Mesendoderm (in vitro differentiated cells): ENCODE measurements around the gene NBPF11.
"Not testable (repeated sequence)": the region's sequence is repeated elsewhere in the genome, so short reads cannot be mapped to it uniquely, and the experiment has no call there.

Source experiments
- DNase-seq: peaks from one replicate; pipeline ENCODE4 v3.0.0; 2013
- H2AK5ac ChIP-seq: 2 replicates; pipeline ENCODE4 v1.6.1; 2013; ENCODE audit warnings: low read length, inconsistent platforms
- H2BK120ac ChIP-seq: 2 replicates; pipeline ENCODE4 v1.6.1; 2013; ENCODE audit warnings: low read depth, mild to moderate bottlenecking, low read length, moderate library complexity, mixed read lengths
- H2BK15ac ChIP-seq: replicated peaks from 2 replicates; pipeline ENCODE4 v1.6.1; 2013; ENCODE audit warnings: low read depth, mild to moderate bottlenecking, moderate library complexity
- H2BK5ac ChIP-seq: 2 replicates; pipeline ENCODE4 v1.6.1; 2013; ENCODE audit warnings: low read length, inconsistent platforms
- H3K18ac ChIP-seq: 2 replicates; pipeline ENCODE4 v1.6.1; 2013; ENCODE audit warnings: mild to moderate bottlenecking, low read length, mixed read lengths
- H3K23ac ChIP-seq: one replicate; pipeline ENCODE4 v1.6.1; 2013; ENCODE audit warnings: low read length
- H3K27ac ChIP-seq: 2 replicates; pipeline ENCODE4 v1.5.1; 2013; ENCODE audit warnings: low read depth, mild to moderate bottlenecking, inconsistent platforms, low read length, moderate library complexity
- H3K27me3 ChIP-seq: 2 replicates; pipeline ENCODE4 v1.6.1; 2013; ENCODE audit warnings: low read length, control low read depth, mild to moderate bottlenecking, inconsistent platforms; ENCODE audit not compliant: insufficient read depth, poor library complexity
- H3K36me3 ChIP-seq: 2 replicates; pipeline ENCODE4 v1.6.1; 2013; ENCODE audit warnings: low read length, inconsistent platforms; ENCODE audit not compliant: control insufficient read depth, insufficient read depth
- H3K4ac ChIP-seq: one replicate; pipeline ENCODE4 v1.6.1; 2013; ENCODE audit warnings: low read depth, mild to moderate bottlenecking, low read length, moderate library complexity
- H3K4me1 ChIP-seq: 2 replicates; pipeline ENCODE4 v1.6.1; 2013; ENCODE audit warnings: low read depth, low read length, inconsistent platforms; ENCODE audit not compliant: control insufficient read depth
- H3K4me2 ChIP-seq: 2 replicates; pipeline ENCODE4 v1.6.1; 2013; ENCODE audit warnings: low read length
- H3K4me3 ChIP-seq: 2 replicates; pipeline ENCODE4 v1.5.1; 2013; ENCODE audit warnings: mild to moderate bottlenecking, low read length
- H3K56ac ChIP-seq: one replicate; pipeline ENCODE4 v1.6.1; 2013; ENCODE audit warnings: low read length
- H3K79me1 ChIP-seq: 2 replicates; pipeline ENCODE4 v1.6.1; 2013; ENCODE audit warnings: low read length, inconsistent platforms
- H3K79me2 ChIP-seq: 2 replicates; pipeline ENCODE4 v1.6.1; 2013; ENCODE audit warnings: mild to moderate bottlenecking, low read length; ENCODE audit not compliant: control insufficient read depth, insufficient read depth
- H3K9ac ChIP-seq: 2 replicates; pipeline ENCODE4 v1.6.1; 2013; ENCODE audit warnings: low read length, inconsistent platforms
- H4K5ac ChIP-seq: one replicate; pipeline ENCODE4 v1.6.1; 2013; ENCODE audit warnings: low read length
- H4K8ac ChIP-seq: one replicate; pipeline ENCODE4 v1.6.1; 2013; ENCODE audit warnings: low read depth, mild to moderate bottlenecking, control low read depth, low read length, moderate library complexity
- WGBS: extraction: QIAGEN DNeasy Blood & Tissue Kit; methylation state at CpG from one replicate; pipeline ENCODE4 v1.1.7; 2013; ENCODE audit warnings: low lambda C conversion rate, missing lambda C conversion rate; ENCODE audit not compliant: insufficient coverage; ENCODE audit errors: extremely low coverage; 5-methylcytosine and 5-hydroxymethylcytosine counted together

NBPF11 gene

GRCh38 chr1:148149050-148149815 is 2.8 kb downstream of the NBPF11 start:
- not testable (repeated sequence) for H4K8ac ChIP-seq, H2AK5ac ChIP-seq, H3K79me1 ChIP-seq, H4K5ac ChIP-seq, H3K4me2 ChIP-seq, H2BK5ac ChIP-seq, H3K4me3 ChIP-seq, H2BK15ac ChIP-seq, H3K36me3 ChIP-seq, H3K4me1 ChIP-seq, H3K27me3 ChIP-seq, H3K4ac ChIP-seq, DNase-seq, H3K9ac ChIP-seq, H3K27ac ChIP-seq, H3K56ac ChIP-seq, H3K79me2 ChIP-seq, H2BK120ac ChIP-seq, H3K18ac ChIP-seq, H3K23ac ChIP-seq
- WGBS = no CpG with 5 or more reads among the region's 72 CpGs

- not testable (repeated sequence) for H2BK120ac ChIP-seq, H3K27me3 ChIP-seq, H3K4me1 ChIP-seq, H3K56ac ChIP-seq, H3K27ac ChIP-seq, H3K79me2 ChIP-seq, H3K4me3 ChIP-seq, H2BK15ac ChIP-seq, H3K18ac ChIP-seq, H3K4ac ChIP-seq, H2AK5ac ChIP-seq, H3K79me1 ChIP-seq, H3K23ac ChIP-seq, H3K9ac ChIP-seq, DNase-seq, H4K5ac ChIP-seq, H2BK5ac ChIP-seq, H3K4me2 ChIP-seq, H3K36me3 ChIP-seq, H4K8ac ChIP-seq
- no CpG with 5 or more reads among the region's 28 CpGs for WGBS
Observed at GRCh38 chr1:148147052-148147838, 4.8 kb downstream of the NBPF11 start.

GRCh38 chr1:148146191-148146997 is 5.7 kb downstream of the NBPF11 start:
- not testable (repeated sequence) for H3K4me2 ChIP-seq, H3K36me3 ChIP-seq, H2AK5ac ChIP-seq, H3K23ac ChIP-seq, H3K27ac ChIP-seq, H3K27me3 ChIP-seq, H3K4me1 ChIP-seq, H3K56ac ChIP-seq, H2BK15ac ChIP-seq, H3K79me2 ChIP-seq, H3K9ac ChIP-seq, H3K79me1 ChIP-seq, H3K4ac ChIP-seq, H4K5ac ChIP-seq, H3K18ac ChIP-seq, DNase-seq, H2BK5ac ChIP-seq, H4K8ac ChIP-seq, H2BK120ac ChIP-seq, H3K4me3 ChIP-seq
- no CpG with 5 or more reads among the region's 66 CpGs for WGBS

GRCh38 chr1:148143223-148143622 is 8.9 kb downstream of the NBPF11 start:
- H3K4ac ChIP-seq, H2AK5ac ChIP-seq, H3K79me2 ChIP-seq, H3K18ac ChIP-seq, H3K23ac ChIP-seq, H4K5ac ChIP-seq, H2BK120ac ChIP-seq, H4K8ac ChIP-seq, H3K27me3 ChIP-seq, H2BK15ac ChIP-seq, H3K56ac ChIP-seq, DNase-seq, H3K27ac ChIP-seq, H3K4me1 ChIP-seq, H3K4me3 ChIP-seq, H2BK5ac ChIP-seq, H3K79me1 ChIP-seq, H3K4me2 ChIP-seq, H3K36me3 ChIP-seq, H3K9ac ChIP-seq: not testable (repeated sequence)
- WGBS = no CpG with 5 or more reads among the region's 6 CpGs

GRCh38 chr1:148141936-148142335 is 10.1 kb downstream of the NBPF11 start:
- not testable (repeated sequence) for H3K4ac ChIP-seq

More at GRCh38 chr1:148141936-148142335, 10.1 kb downstream of the NBPF11 start:
- H2BK15ac ChIP-seq, DNase-seq, H3K4me3 ChIP-seq, H3K79me1 ChIP-seq, H2BK5ac ChIP-seq, H3K4me1 ChIP-seq, H3K27ac ChIP-seq, H3K56ac ChIP-seq, H2BK120ac ChIP-seq, H3K79me2 ChIP-seq, H2AK5ac ChIP-seq, H3K18ac ChIP-seq, H4K5ac ChIP-seq, H3K36me3 ChIP-seq, H3K23ac ChIP-seq, H3K4me2 ChIP-seq, H3K27me3 ChIP-seq, H4K8ac ChIP-seq, H3K9ac ChIP-seq: not testable (repeated sequence)
- no CpG with 5 or more reads among the region's 1 CpG for WGBS
